Neural progenitor cell (in vitro differentiated cells): ENCODE measurements around the gene ATP6V0E1.

Experiments
- CTCF ChIP-seq: fragments of 200-600 bp; sonication (generic); IDR thresholded peaks from 2 replicates; pipeline ENCODE4 v1.5.1; 2017; ENCODE audit warnings: antibody characterized with exemption, mild to moderate bottlenecking
- EZH2 ChIP-seq: fragments of 200-600 bp; sonication (generic); IDR thresholded peaks from 2 replicates; pipeline ENCODE4 v1.6.1; 2017; ENCODE audit warnings: antibody characterized with exemption, mild to moderate bottlenecking, moderate library complexity
- EZH2phosphoT487 ChIP-seq: fragments of 200-600 bp; sonication (generic); IDR thresholded peaks from 2 replicates; pipeline ENCODE4 v1.6.1; 2017; ENCODE audit warnings: antibody characterized with exemption

GRCh38 chr5:172941067-172941516, 42.5 kb upstream of the ATP6V0E1 start:
- TF ChIP-seq EZH2 (no peak), CTCF (no peak), EZH2phosphoT487 (no peak)
